ENCODE data around the gene SH3RF3. TPM values are rescaled to one million over a fixed set of nuclear protein-coding genes. Genes with fewer than 3 reads are reported as not detected.

Gene SH3RF3
- total RNA-seq, 3 donors from 2014 or later: 3.2 to 5.6 (median 4.6) TPM

DNA sequence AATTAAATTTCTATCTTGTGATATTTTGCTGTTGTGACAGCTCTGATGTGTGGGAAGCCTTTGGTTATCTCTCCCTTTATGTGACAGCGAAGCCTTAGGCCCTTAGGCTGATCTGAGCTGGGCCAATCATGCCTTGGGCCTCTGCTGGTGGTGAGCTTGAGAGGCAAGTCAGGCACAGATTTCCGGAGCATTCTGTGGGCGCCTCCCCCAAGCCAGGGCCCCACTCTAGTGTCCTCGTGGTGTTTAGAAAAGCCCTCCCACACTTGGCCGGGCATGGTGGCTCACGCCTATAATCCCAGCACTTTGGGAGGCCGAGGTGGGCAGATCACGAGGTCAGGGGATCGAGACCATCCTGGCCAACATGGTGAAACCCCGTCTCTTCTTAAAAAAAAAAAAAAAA is 239.8 kb downstream of the SH3RF3 start:
- intact Hi-C loops (cut with DNase I; ENCODE audit: low total_unique reads): no loop called here
- Histone ChIP-seq H3K4me1 (no peaks in the 10 kb centered on the region), H3K27me3 (no peaks in the 10 kb centered on the region), H3K4me3 (no peak overlapping the region), H3K36me3 (no peaks in the 10 kb centered on the region), H3K9me3 (no peaks in the 10 kb centered on the region), H3K27ac (no peak overlapping the region)
- DNase-seq (ENCODE audit: low spot score in 2 of 2): no peak
- TF ChIP-seq POLR2AphosphoS5 (IDR thresholded peaks at IDR 0.05): no peak
- TF ChIP-seq, protein P1, sequence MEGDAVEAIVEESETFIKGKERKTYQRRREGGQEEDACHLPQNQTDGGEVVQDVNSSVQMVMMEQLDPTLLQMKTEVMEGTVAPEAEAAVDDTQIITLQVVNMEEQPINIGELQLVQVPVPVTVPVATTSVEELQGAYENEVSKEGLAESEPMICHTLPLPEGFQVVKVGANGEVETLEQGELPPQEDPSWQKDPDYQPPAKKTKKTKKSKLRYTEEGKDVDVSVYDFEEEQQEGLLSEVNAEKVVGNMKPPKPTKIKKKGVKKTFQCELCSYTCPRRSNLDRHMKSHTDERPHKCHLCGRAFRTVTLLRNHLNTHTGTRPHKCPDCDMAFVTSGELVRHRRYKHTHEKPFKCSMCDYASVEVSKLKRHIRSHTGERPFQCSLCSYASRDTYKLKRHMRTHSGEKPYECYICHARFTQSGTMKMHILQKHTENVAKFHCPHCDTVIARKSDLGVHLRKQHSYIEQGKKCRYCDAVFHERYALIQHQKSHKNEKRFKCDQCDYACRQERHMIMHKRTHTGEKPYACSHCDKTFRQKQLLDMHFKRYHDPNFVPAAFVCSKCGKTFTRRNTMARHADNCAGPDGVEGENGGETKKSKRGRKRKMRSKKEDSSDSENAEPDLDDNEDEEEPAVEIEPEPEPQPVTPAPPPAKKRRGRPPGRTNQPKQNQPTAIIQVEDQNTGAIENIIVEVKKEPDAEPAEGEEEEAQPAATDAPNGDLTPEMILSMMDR (IDR thresholded peaks at IDR 0.05): no peak
- no peak for TF ChIP-seq POLR2A (IDR thresholded peaks at IDR 0.05)

DNA sequence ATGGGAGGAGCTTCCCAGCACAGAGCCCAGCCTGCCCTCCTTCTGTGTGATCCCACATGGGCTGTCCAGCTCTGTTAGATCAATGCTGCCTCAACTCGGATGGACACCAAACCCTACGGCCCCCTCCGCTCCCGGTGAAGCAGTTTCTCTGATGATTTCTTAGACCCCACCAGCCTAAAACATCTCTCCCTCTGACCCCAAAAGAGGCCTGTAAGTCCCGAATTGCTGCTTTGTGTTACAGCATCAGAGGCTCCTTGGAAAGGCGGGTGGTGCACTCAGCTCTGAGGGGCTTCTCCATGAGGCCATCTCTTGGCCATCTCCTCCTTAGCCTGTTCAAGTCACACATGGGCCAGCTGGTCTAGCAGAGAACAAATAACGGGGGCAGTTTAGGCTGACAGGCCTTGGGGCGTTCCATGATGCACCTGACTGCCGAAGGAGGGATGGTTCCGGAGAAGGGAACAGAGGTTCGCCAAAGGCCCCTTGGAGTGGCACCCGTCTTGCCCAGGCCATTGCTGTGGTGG is 240.7 kb downstream of the SH3RF3 start:
- H3K4me1 ChIP-seq: no peaks in the 10 kb centered on the region
- H3K9me3 ChIP-seq: no peaks in the 10 kb centered on the region
- DNase-seq (ENCODE audit: low spot score in 2 of 2): no peak
- H3K27ac ChIP-seq: no peak overlapping the region
- TF ChIP-seq POLR2AphosphoS5 (IDR thresholded peaks at IDR 0.05) (no peak), POLR2A (IDR thresholded peaks at IDR 0.05) (no peak)
- TF ChIP-seq, protein P1 (IDR thresholded peaks at IDR 0.05): no peak
- intact Hi-C loops (cut with DNase I; ENCODE audit: low total_unique reads): no loop called here
- no peaks in the 10 kb centered on the region for H3K27me3 ChIP-seq
- no peak overlapping the region for H3K4me3 ChIP-seq
- H3K36me3 ChIP-seq: no peaks in the 10 kb centered on the region

DNA sequence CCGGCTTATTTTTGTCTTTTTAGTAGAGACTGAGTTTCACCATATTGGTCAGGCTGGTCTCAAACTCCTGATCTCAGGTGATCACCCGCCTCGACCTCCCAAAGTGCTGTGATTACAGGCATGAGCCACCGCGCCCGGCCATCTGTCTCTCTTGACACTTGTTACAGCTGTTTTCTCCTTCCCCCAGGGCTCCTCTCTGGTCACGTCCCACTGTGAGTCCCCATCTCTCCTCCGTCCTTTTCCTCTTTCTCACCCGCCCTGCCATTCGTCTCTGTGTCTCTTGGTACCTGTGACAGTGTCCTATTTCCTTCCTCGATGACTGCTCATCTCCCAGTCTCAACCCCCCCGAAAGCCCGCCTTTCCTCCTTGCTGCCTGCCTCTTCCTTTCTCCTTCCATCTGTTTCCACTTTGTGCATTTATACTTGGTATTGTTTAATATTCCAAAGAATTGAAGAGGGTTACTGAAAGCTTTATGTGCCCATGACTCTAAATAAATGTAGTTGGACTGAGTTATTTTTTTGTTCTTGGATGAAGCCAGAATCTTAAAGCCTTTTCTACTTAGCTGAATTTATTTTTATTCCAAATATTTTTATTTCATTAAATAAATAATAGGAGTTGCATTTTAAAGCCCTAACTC is 241.5 kb downstream of the SH3RF3 start:
- no peaks in the 10 kb centered on the region for H3K27me3 ChIP-seq
- H3K36me3 ChIP-seq: no peaks in the 10 kb centered on the region
- intact Hi-C loops (cut with DNase I; ENCODE audit: low total_unique reads): no loop called here
- no peaks in the 10 kb centered on the region for H3K4me1 ChIP-seq
- H3K27ac ChIP-seq: no peak overlapping the region
- no peak for DNase-seq (ENCODE audit: low spot score in 2 of 2)
- TF ChIP-seq POLR2A (IDR thresholded peaks at IDR 0.05): no peak
- no peak for TF ChIP-seq POLR2AphosphoS5 (IDR thresholded peaks at IDR 0.05)
- TF ChIP-seq, protein P1 (IDR thresholded peaks at IDR 0.05): no peak
- no peaks in the 10 kb centered on the region for H3K9me3 ChIP-seq
- no peak overlapping the region for H3K4me3 ChIP-seq

DNA sequence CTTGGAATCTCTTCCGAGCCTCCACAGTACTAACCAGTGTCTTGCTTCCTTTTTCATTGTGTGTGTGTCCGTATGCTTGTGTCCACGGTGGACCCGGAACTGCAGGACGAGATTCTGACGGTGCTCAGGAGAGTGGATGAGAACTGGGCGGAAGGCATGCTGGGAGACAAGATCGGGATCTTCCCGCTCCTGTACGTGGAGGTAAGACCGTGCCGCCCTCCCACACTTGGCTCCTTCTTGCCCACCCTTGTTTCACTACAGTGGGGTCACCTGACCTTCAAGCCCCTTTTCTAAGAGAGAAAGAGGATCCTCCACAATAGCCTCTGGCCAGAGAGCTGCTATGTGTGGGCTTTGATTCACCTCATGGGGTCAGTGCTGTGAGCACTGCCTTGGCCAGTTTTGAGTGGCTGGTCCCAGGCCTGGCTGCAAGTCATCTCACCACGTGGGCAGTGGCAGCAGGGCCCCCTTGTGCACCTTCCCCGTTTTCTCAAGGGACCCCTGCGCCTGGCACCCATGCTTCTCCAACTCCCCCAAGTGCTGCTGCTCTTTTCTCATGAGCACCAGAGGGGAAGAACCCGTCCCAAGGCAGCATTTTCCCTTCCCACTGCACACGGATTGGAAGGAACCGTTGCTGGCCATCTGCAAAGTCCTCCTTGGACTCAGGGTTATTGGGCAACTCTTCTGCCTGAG is 242.6 kb downstream of the SH3RF3 start:
- Histone ChIP-seq H3K36me3 (no peaks in the 10 kb centered on the region), H3K4me3 (no peak overlapping the region), H3K4me1 (no peaks in the 10 kb centered on the region), H3K9me3 (no peaks in the 10 kb centered on the region), H3K27ac (no peak overlapping the region), H3K27me3 (no peaks in the 10 kb centered on the region)
- no peak for DNase-seq (ENCODE audit: low spot score in 2 of 2)
- intact Hi-C loops (cut with DNase I; ENCODE audit: low total_unique reads): no loop called here
- TF ChIP-seq POLR2AphosphoS5 (IDR thresholded peaks at IDR 0.05) (no peak), POLR2A (IDR thresholded peaks at IDR 0.05) (no peak)
- TF ChIP-seq, protein P1 (IDR thresholded peaks at IDR 0.05): no peak

DNA sequence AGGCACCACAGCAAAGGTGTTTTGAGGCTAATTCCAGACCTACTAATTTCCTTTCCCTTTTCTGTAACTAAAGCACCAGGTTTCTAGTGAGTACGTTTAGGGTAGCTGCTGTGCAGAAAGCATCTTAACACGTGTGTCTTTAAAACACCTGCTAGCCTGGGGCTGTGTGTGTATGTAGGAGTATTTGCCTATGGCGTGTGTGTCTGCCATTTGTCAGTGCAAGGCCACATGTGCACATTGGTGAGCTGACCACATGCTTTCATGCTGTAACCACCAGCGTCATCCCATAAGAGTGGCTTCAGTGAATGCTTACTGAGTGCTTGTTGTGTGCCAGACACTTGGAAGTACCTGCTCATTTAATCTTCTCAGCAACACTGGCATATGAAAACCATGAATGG is 243.2 kb downstream of the SH3RF3 start:
- Histone ChIP-seq H3K27ac (no peak overlapping the region), H3K9me3 (no peaks in the 10 kb centered on the region), H3K27me3 (no peaks in the 10 kb centered on the region), H3K4me3 (no peak overlapping the region), H3K4me1 (no peaks in the 10 kb centered on the region), H3K36me3 (no peaks in the 10 kb centered on the region)
- intact Hi-C loops (cut with DNase I; ENCODE audit: low total_unique reads): no loop called here
- TF ChIP-seq POLR2AphosphoS5 (IDR thresholded peaks at IDR 0.05) (no peak), POLR2A (IDR thresholded peaks at IDR 0.05) (no peak)
- TF ChIP-seq, protein P1 (IDR thresholded peaks at IDR 0.05): no peak
- DNase-seq (ENCODE audit: low spot score in 2 of 2): no peak

All from breast epithelium (tissue), 4 donors.